Measurements from ENCODE around the gene NFIA.

The NFIA gene

GRCh38 chr1:61247051-61247825 is 164.9 kb downstream of the NFIA start:
- DNase-seq (ENCODE audit: low read depth) = no peak

GRCh38 chr1:61247881-61248752 is 165.8 kb downstream of the NFIA start:
- DNase-seq (ENCODE audit: low read depth) = no peak

- no peak for DNase-seq (ENCODE audit: low read depth)
These were observed 168.6 kb downstream of the NFIA start for GRCh38 chr1:61250933-61251332.

DNA sequence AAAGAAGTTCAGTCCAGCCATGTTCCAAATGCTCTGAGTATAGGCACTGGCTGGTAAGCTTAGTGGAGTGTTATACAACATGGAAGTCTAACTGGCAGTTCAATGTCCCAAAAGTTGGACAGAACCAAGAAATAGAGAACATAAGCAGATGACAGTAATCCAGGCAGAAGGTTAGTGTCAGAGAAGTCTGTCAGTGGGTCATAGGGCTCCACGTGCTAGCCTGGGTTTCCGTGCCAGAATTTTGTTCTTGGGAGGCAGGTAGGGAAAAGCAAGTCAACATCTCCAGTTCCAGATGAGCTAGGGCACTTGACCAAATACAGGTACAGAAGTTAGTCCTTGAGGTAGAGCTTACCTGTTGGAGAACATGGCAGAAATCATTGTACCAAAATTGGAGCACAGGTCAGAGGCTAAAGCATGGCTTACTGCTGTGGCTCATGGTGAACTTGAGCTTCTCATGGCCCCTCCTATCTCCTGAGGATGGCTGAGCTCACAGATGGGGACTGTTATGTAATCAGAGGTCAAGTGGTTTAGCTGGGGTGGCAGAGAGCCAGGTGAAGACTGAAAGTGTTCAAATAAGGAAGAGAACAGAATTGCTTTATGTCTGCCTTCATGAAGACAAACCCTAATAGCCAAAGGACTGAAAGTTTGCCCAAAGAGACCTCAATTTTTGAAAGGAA is 170.8 kb downstream of the NFIA start:
- DNase-seq (ENCODE audit: low read depth) = no peak

DNA sequence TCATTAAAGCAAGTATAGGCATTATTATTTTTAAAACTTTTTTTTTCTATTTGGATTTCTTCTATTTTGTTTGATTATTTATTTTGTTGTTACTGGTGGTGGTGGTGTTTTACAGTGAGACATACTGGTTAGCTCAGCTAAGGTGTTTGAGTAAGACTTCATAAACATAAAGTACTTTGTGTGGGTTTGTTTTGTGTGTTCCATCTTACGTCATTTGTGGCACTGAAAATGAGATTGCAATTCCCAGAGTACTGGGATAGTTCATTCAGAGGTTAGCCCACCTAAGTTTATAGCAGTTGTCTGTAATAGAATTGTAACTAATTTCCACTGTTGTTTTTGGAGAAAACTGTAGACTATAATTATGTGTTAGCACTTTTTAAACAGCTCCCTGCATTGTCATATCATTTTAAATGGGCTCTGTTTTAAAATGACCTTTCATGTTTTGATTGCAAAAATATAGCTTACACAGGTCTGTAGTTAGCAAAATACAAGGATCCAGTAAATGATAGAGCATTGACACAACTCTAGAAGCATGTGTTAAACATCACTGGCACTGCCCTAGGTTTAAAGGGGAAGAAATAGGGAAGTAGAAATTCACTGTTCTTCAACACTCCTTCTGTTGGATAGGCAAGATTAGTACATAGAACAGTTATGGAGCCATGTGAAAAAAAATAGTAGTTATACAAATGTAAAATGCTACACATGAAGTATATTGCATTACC is 171.7 kb downstream of the NFIA start:
- no peak for DNase-seq (ENCODE audit: low read depth)

DNA sequence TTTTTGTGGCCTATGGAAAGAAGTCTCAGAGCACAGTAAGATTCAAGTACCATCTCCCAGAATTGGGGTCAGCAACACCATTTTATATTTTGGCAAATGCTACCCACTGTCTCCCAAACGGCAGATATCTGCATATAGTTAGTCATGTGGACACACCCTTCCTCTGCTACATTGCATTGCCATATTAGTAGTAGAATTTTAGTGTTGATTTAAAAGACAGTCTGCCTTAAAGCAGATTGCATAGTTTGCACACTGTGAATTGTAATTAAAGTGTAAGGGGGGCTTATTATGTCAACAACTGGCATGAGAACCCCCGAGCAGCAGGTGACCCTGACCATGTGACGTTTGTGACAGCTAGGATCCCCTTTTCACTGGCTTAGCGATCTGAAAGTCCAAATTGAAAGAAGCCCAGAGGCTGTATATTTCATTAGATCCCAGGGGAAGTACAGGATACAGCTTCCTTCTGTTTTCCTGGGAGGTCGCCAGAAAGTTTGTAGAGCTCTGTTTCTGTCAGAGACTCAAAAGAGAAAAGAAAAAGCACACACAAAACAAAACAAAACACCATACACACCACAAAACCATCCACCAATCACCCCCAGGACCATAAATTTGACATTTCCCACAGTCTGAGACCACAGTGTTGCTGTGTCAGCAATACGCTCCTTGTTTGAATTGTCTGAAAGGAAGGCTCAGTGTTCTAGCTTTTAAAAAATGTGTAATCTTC is 172.4 kb downstream of the NFIA start:
- no peak for DNase-seq (ENCODE audit: low read depth)

- DNase-seq (ENCODE audit: low read depth) = no peak
These were observed 173.0 kb downstream of the NFIA start for GRCh38 chr1:61255358-61255703.

DNA sequence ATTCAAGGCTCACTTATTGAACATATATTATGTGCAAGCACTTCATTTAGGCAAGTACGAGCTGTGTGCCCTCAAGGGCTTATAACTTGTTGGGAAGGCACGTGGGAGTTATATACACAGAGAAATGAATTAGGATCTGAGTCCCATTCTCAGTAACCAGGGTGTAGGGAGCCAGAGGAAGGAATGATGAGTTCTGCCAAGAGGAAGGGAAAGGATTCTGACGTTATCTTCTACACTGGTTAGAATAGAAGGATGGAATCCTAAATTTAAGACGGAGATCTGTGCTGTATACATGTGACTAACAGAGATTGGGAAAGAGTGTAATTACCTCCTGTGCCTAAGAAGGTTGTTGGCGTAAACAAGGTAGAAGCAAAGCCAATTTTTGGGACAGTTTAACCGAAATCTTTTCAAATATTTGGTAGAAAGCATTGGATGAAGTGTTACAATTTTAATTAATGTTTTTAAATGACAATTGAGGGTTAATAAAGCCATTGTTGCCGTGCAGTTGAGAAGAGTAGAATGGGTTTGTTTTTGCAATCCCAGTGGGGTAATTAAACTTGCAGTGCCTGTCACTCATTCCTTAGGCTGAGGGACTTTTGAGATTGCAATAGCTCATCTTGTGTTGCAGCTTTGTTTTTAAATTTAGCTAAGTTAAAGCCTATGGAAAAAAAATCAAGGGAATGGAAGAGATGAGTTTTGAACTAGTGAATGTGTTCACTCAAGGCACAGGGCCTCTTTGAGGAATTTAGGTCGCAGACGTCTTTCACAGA is 177.2 kb downstream of the NFIA start:
- no peak for DNase-seq (ENCODE audit: low read depth)

GRCh38 chr1:61260171-61260570 is 177.8 kb downstream of the NFIA start:
- DNase-seq (ENCODE audit: low read depth) = no peak

- DNase-seq (ENCODE audit: low read depth) = no peak
These were observed 179.2 kb downstream of the NFIA start for GRCh38 chr1:61261595-61261994.

GRCh38 chr1:61263905-61264824 is 181.8 kb downstream of the NFIA start:
- DNase-seq (ENCODE audit: low read depth) = no peak

GRCh38 chr1:61264825-61265242 is 182.5 kb downstream of the NFIA start:
- DNase-seq (ENCODE audit: low read depth) = no peak

DNA sequence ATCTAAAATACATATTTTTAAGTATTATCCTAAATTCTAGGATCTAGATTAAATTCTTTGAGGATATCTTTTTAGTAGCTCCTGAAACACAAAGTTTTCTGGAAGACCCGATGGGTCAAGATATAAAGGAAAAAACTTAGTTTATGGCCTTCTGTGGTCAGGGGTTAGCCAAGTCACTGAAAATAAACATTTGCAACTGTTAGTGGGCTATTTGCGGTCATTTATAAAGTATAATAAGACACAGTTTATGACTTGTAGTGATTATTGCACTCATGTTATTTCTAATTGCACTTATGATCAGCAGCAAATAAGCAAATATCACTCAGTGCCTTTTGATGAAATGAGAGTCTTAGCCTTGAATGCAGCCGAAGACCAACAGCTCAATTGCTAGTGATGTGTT is 183.3 kb downstream of the NFIA start:
- no peak for DNase-seq (ENCODE audit: low read depth)

GRCh38 chr1:61266738-61267137 is 184.4 kb downstream of the NFIA start:
- DNase-seq (ENCODE audit: low read depth) = no peak

DNA sequence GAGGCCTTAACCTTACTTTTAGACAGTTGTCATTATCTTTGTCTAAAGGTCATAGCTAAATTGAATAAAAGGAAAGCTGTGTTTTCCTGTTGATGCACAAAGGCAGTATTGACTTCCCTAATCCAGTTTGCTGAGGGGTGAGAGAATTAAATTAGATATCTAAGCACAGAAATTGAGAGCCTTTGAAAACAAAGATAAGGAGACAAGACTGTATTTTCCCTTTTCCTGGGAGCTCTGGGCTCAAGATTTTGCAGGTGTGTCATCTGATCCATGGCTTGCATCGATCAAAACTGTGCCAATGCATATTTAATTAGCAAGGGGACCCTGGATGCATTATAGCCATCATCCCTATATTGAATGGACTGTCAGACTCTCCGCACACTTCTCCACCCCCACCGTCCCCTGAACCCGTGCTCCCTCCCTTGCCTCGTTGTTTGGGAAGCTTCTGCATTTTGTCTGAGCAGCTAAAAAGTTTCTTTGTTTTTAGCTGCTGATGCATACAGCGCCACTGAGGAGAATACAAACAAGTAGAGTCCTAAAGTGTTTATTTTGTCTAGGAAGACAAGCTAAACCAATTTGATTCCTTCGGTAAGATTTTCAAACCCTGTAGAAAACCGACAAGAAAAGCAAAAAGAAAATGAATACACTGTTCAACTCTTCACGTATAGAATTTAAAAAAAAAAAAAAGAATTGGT is 186.3 kb downstream of the NFIA start:
- no peak for DNase-seq (ENCODE audit: low read depth)

DNA sequence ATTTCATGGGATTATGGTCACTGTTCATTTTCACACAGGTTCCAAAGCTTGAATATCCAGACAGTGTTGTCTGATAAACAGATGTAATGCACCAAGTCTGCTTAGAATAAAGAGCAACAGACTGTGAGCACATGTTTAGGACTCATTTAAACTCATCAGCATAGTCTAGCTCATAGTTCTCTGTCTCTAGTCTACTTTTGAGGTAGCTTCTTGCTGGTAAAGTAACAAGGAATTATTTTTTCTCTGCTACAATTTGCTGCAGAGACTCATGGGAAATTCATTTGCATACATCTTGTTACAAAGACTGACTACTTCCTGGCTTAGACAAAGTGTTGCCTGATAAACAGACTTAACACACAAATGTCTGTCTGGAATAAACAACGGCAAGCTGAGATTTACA is 187.2 kb downstream of the NFIA start:
- no peak for DNase-seq (ENCODE audit: low read depth)

DNA sequence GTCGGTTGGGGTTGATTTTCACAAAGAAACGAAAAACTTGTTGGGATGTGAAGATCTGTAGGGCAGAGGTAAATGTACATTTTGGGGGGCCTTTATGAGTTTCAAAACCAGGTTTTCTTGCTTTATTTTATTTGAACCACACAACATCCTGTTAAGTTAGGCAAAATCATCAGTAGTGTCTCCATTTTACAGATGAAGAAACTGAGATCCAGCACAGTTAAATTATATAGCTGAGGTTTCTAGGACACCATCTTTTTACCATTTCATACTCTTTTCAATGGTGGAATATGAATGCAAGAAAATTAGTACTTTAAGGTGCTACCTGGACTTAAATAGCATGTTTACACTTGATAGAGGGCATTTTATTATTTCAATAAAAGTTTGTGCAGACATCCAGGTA is 187.7 kb downstream of the NFIA start:
- DNase-seq (ENCODE audit: low read depth) = no peak

DNA sequence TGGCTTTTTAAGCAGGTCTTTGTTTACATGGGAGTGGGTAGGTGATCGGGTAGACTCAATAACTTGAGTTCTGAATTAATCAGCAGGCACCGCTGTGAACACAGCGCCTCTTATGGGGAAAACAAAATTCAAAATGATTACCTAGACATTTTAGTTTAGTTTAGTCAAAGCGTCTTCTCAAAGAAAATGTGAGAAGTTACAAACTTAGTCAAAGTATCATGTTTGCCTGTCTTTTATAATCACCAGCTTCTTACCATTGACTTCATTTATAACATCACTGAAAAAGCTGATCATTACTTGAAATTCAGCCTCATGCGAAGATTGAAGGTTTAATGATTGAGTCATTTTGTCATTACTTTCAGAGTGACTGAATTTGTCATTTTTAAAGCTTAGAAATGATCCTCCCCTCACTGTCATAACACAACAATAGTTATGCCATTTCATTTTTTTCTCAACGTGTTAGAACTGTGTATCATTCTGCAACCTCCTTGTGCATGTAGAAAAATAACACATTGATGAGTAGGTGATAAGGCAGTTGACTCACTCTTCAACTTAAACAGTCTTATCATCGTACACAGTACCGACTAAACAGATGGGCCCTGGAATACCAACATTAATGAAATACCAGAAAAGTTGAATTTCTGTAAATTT is 188.5 kb downstream of the NFIA start:
- DNase-seq (ENCODE audit: low read depth) = no peak

GRCh38 chr1:61271412-61271789 is 189.0 kb downstream of the NFIA start:
- no peak for DNase-seq (ENCODE audit: low read depth)
